Measurements from ENCODE around the gene FGD5.

Gene FGD5

GRCh38 chr3:14801668-14802380 is 16.9 kb upstream of the FGD5 start:
- TF ChIP-seq MAX (IDR thresholded peaks at IDR 0.05; ENCODE audit: low read depth, low read length) (no peak), MYC (IDR thresholded peaks at IDR 0.05; ENCODE audit: low read depth, low read length) (no peak), POLR2A (IDR thresholded peaks at IDR 0.05; ENCODE audit: extremely low read depth, insufficient read length) (no peak), CTCF (IDR thresholded peaks at IDR 0.05; ENCODE audit: low read depth, low read length) (no peak)
- no peak for DNase-seq (ENCODE audit: low read depth)
- H3K4me3 ChIP-seq (ENCODE audit: low read depth, low read length), result no peak overlapping the region

- TF ChIP-seq MYC (IDR thresholded peaks at IDR 0.05; ENCODE audit: low read depth, low read length), result no peak
- no peak for TF ChIP-seq MAX (IDR thresholded peaks at IDR 0.05; ENCODE audit: low read depth, low read length)
- TF ChIP-seq POLR2A (IDR thresholded peaks at IDR 0.05; ENCODE audit: extremely low read depth, insufficient read length), result no peak
- TF ChIP-seq CTCF (IDR thresholded peaks at IDR 0.05; ENCODE audit: low read depth, low read length), result no peak
- no peak for DNase-seq (ENCODE audit: low read depth)
- no peak overlapping the region for H3K4me3 ChIP-seq (ENCODE audit: low read depth, low read length)
Observed at GRCh38 chr3:14802381-14802731, 16.4 kb upstream of the FGD5 start.

- no peak for DNase-seq (ENCODE audit: low read depth)
- TF ChIP-seq CTCF (IDR thresholded peaks at IDR 0.05; ENCODE audit: low read depth, low read length) (no peak), MAX (IDR thresholded peaks at IDR 0.05; ENCODE audit: low read depth, low read length) (no peak), POLR2A (IDR thresholded peaks at IDR 0.05; ENCODE audit: extremely low read depth, insufficient read length) (no peak), MYC (IDR thresholded peaks at IDR 0.05; ENCODE audit: low read depth, low read length) (no peak)
- no peak overlapping the region for H3K4me3 ChIP-seq (ENCODE audit: low read depth, low read length)
Observed at GRCh38 chr3:14803101-14803980, 15.4 kb upstream of the FGD5 start.

GRCh38 chr3:14803981-14804834 is 14.6 kb upstream of the FGD5 start:
- DNase-seq (ENCODE audit: low read depth), result no peak
- H3K4me3 ChIP-seq (ENCODE audit: low read depth, low read length), result no peak overlapping the region
- TF ChIP-seq MAX (IDR thresholded peaks at IDR 0.05; ENCODE audit: low read depth, low read length) (no peak), CTCF (IDR thresholded peaks at IDR 0.05; ENCODE audit: low read depth, low read length) (no peak), MYC (IDR thresholded peaks at IDR 0.05; ENCODE audit: low read depth, low read length) (no peak)

- no peak overlapping the region for H3K4me3 ChIP-seq (ENCODE audit: low read depth, low read length)
- DNase-seq (ENCODE audit: low read depth), result no peak
- TF ChIP-seq MYC (IDR thresholded peaks at IDR 0.05; ENCODE audit: low read depth, low read length) (no peak), POLR2A (IDR thresholded peaks at IDR 0.05; ENCODE audit: extremely low read depth, insufficient read length) (no peak), CTCF (IDR thresholded peaks at IDR 0.05; ENCODE audit: low read depth, low read length) (no peak), MAX (IDR thresholded peaks at IDR 0.05; ENCODE audit: low read depth, low read length) (no peak)
Observed at GRCh38 chr3:14804835-14805780, 13.7 kb upstream of the FGD5 start.
